NCI-H1694 (cell line): ENCODE results near the gene DNAJC7.
A peak's percentile ranks its signal among the peaks of the same experiment; 100 is the strongest.
"Not testable (repeated sequence)": the region's sequence is repeated elsewhere in the genome, so short reads cannot be mapped to it uniquely, and the experiment has no call there.

Source experiments
- DNase-seq: peaks from one replicate; lab custom pipeline; 2025; lab: John Stamatoyannopoulos, UW

Gene DNAJC7

GRCh38 chr17:42041619-42042018 lies 24.4 kb upstream of the DNAJC7 start:
- DNase-seq: no peak

GRCh38 chr17:42040818-42041217 lies 23.6 kb upstream of the DNAJC7 start:
- DNase-seq: no peak

- DNase-seq: no peak
Measured at GRCh38 chr17:42039794-42040763, 22.8 kb upstream of the DNAJC7 start.

GRCh38 chr17:42038221-42038973 lies 21.2 kb upstream of the DNAJC7 start:
- no peak for DNase-seq

- no peak for DNase-seq
Measured at GRCh38 chr17:42034059-42034458, 16.8 kb upstream of the DNAJC7 start.

- no peak for DNase-seq
Measured at GRCh38 chr17:42031584-42031983, 14.3 kb upstream of the DNAJC7 start.

GRCh38 chr17:42028791-42029127 lies 11.5 kb upstream of the DNAJC7 start:
- no peak for DNase-seq

- no peak for DNase-seq
Measured at GRCh38 chr17:42027961-42028790, 10.9 kb upstream of the DNAJC7 start.

GRCh38 chr17:42027590-42027889 lies 10.3 kb upstream of the DNAJC7 start:
- no peak for DNase-seq

GRCh38 chr17:42026857-42027589 lies 9.8 kb upstream of the DNAJC7 start:
- no peak for DNase-seq

GRCh38 chr17:42025936-42026335 lies 8.7 kb upstream of the DNAJC7 start:
- DNase-seq: no peak

- no peak for DNase-seq
Measured at GRCh38 chr17:42025191-42025579, 7.9 kb upstream of the DNAJC7 start.

GRCh38 chr17:42023524-42024349 lies 6.5 kb upstream of the DNAJC7 start:
- no peak for DNase-seq

- DNase-seq: not testable (repeated sequence)
Measured at GRCh38 chr17:42020845-42021244, 3.6 kb upstream of the DNAJC7 start.

GRCh38 chr17:42019509-42020404 lies 2.5 kb upstream of the DNAJC7 start, which contains the start of gene NKIRAS2:
NKIRAS2 (plus strand) TSS chr17:42020090; CDS start chr17:42021578, 1,488 bp downstream.
- peak; percentile 86 for DNase-seq

- no peak for DNase-seq
Measured at GRCh38 chr17:42018988-42019387, 1.7 kb upstream of the DNAJC7 start.

- no peak for DNase-seq
Measured at GRCh38 chr17:42018339-42018738, 1.1 kb upstream of the DNAJC7 start.

- DNase-seq: no peak
Measured at GRCh38 chr17:42017866-42018200, 594 bp upstream of the DNAJC7 start.

GRCh38 chr17:42016411-42016831 lies 818 bp downstream of the DNAJC7 start:
- no peak for DNase-seq

GRCh38 chr17:42013740-42014139 lies 3.5 kb downstream of the DNAJC7 start:
- not testable (repeated sequence) for DNase-seq
